Hematopoietic multipotent progenitor cell treated with erythropoietin and hydrocortisone succinate and interleukin-3 and kit ligand, for 17 days (in vitro differentiated cells): ENCODE measurements around the gene IL23A.

Experiments
- DNase-seq: peaks from one replicate; pipeline ENCODE4 v3.0.0-alpha.2; 2015; ENCODE audit warnings: low spot score

The IL23A gene

DNA sequence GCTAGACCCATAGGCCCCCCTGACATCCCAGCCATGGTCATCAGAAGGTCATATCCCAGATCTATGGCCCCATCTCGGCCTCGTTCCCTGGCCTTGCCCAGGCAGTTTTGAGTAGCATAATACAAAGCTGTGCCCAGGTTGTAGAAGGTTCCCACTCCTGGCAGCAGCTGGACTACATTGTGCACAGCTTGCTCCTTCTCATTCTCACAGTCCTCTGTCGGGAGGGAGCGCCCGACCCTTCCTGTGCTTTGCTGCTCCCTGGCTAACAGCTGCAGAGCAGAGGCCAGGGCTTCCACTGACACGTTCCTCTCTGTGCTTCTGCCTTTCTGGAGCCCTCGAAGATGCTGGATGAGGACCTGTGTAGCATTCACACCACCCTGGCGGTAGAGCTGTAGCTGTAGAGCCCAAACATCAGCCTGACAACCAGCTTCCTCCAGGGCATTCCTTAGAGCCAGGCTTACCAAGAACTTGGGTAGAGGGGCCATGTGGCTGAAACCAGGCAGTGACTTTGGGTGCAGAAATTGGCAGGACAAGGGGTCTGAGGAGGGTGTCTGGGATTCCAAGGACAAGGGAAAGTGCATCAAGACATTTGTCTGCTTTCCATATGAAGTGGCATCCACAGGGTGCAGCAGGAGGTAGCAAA is 22.9 kb downstream of the IL23A start:
- DNase-seq = no peak

DNA sequence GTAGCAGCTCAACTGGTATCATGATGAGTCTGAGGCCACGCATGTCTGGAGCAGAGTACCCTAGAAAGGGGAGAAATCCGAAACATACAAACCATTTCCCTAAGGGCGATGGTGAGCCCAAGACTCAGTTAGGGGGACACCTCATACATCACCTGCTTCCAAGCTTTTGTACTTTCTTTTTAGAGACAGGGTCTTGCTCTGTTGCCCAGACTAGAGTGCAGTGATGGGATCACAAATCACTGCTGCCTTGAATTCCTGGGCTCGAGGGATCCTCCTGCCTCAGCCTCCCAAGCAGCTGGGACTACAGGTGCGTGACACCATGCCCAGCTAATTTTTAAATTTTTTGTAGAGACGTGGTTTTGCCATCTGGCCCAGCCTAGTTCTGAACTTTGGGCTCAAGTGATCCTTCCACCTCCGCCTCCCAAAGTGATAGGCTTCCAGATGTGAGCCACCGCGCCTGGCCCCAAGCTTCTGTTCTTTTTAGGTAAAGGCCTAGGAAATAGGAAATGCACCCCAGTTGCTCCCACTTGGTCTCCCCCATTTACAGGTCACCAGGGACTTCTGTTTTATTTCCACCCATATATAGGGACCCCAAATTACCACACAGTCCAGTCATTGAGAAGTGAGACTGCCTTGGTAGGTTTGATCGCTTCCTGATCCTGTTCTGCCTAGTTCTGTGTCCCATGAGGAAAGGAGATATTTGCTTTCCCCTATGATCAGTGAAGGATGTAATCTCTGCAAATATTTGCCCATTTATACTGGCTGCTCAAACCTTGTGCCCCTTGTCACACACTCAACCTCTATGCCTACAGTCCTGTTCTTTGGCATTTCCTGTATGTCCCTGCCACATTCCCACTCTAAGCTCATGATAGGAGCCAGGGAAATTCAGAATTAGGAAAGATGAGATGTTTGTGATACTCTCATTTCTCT is 23.7 kb downstream of the IL23A start, which contains the start of gene APOF:
Gene APOF (minus strand): TSS at position 728 of the 930 bp plus-strand sequence. CDS start 112 bp downstream, at position 616.
- no peak for DNase-seq

- no peak for DNase-seq
Measured at GRCh38 chr12:56366948-56367347, 28.3 kb downstream of the IL23A start.

DNA sequence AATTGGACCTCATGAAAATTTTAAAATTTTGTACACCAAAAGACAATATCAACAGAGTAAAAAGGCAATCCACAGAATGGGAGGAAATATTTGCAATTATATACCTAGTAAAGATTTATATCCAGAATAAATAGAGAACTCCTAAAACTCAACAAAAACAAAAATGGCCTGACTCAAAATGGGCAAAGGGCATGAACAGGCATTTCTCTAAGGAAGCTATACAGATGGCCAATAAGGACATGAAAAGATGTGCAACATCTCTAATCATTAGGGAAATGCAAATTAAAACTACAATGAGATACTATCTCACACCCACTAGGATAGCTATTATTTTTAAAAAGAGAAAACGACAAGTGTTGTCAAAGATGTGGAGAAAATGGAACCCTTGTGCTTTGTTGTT is 34.8 kb downstream of the IL23A start:
- DNase-seq = no peak

- DNase-seq = no peak
Measured at GRCh38 chr12:56374726-56375597, 36.3 kb downstream of the IL23A start.

- no peak for DNase-seq
Measured at GRCh38 chr12:56375598-56376434, 37.1 kb downstream of the IL23A start.

DNA sequence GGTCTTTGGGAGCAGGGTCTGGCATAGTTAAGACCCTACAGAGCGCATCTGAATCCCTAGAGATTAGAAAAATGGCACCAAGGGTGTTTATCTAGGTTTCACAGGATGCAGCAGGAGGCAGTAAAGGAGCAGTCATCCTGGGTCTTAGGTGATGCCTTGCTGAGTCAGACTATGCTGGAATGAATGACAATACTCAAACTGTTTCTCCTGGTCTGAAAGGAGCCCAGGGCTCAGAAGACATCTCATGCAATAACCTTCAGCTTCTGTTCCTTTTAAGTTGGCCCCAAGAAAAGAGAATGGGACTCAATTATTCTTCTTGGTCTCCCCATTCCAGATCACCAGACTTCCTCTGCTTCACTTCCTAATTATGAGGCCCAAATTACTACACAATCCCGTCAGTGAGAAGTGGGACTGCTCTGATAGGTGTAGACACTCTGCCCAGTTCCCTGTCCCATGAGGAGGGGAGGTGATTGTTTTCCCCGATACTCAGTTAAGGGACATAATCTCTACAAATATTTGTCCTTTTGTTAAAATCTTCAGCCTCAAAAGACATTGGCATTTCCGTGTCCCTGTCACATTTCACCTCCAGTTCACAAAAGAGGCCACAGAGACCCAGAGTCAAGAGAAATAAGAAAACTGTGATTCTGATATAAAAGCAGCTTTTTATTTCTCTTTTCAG is 38.8 kb downstream of the IL23A start:
- DNase-seq = peak; percentile 25

- DNase-seq = no peak
Measured at GRCh38 chr12:56377989-56378316, 39.3 kb downstream of the IL23A start.

GRCh38 chr12:56382611-56383010 is 43.9 kb downstream of the IL23A start:
- DNase-seq = no peak

GRCh38 chr12:56385873-56386272 is 47.2 kb downstream of the IL23A start:
- no peak for DNase-seq

DNA sequence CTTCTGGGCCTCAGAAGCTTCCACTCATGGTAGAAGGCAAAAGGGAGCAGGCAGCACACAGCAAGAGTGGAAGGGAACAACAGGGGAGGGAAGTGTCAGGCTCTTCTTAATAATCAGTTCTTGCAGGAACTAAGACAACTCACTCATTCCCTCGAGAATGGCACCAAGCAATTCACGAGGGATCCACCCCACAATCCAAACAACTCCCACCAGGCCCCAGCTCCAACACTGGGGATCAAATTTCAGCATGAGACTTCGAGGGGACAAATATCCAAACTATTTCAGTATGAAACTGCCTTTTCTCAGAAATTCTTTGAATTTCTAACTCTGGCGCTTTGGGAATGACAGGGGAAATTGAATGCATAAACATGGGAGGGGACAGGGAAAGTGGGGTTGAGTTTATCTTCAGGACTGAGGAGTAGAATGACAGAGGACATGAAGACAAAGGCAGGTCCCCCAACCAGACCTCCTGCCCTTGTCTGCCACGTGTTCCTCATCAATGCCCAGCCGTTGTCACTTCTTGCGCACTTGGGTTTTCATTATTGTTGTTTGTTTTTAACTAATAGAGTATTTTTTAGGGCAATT is 48.6 kb downstream of the IL23A start:
- no peak for DNase-seq

DNA sequence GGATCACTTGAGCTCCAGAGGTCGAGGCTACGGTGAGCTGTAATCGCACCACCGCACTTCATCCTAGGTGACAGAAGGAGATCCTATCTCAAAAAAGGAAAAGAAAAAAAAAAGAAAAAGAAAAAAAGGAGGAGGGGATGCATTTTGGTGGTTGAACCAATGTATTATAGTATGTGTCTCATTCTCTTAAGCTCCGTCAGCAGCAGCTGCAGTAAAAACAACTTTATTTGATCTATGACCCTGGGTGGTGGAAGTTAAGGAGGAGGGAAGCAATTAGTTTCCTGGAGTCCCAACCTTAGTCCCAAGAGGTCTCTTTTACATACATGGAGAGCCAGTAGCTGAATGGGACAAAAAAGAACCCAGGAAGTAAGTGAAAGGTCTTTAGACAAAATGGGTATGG is 50.7 kb downstream of the IL23A start:
- DNase-seq = no peak
